Pericardium fibroblast (primary cell): ENCODE measurements around the gene RC3H2. TPM values are rescaled to one million over a fixed set of nuclear protein-coding genes. Genes with fewer than 3 reads are reported as not detected.

Experiments used
- total RNA-seq: library from RNA; depleted of rRNA; stranded (reverse); fragments of >200 nt; gene quantifications from 2 replicates; pipeline ENCODE4 v1.2.3, GENCODE V29; 2015

Gene RC3H2, protein sequence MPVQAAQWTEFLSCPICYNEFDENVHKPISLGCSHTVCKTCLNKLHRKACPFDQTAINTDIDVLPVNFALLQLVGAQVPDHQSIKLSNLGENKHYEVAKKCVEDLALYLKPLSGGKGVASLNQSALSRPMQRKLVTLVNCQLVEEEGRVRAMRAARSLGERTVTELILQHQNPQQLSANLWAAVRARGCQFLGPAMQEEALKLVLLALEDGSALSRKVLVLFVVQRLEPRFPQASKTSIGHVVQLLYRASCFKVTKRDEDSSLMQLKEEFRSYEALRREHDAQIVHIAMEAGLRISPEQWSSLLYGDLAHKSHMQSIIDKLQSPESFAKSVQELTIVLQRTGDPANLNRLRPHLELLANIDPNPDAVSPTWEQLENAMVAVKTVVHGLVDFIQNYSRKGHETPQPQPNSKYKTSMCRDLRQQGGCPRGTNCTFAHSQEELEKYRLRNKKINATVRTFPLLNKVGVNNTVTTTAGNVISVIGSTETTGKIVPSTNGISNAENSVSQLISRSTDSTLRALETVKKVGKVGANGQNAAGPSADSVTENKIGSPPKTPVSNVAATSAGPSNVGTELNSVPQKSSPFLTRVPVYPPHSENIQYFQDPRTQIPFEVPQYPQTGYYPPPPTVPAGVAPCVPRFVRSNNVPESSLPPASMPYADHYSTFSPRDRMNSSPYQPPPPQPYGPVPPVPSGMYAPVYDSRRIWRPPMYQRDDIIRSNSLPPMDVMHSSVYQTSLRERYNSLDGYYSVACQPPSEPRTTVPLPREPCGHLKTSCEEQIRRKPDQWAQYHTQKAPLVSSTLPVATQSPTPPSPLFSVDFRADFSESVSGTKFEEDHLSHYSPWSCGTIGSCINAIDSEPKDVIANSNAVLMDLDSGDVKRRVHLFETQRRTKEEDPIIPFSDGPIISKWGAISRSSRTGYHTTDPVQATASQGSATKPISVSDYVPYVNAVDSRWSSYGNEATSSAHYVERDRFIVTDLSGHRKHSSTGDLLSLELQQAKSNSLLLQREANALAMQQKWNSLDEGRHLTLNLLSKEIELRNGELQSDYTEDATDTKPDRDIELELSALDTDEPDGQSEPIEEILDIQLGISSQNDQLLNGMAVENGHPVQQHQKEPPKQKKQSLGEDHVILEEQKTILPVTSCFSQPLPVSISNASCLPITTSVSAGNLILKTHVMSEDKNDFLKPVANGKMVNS
- 18.9 and 21.8 TPM in 2 replicates for total RNA-seq

DNA sequence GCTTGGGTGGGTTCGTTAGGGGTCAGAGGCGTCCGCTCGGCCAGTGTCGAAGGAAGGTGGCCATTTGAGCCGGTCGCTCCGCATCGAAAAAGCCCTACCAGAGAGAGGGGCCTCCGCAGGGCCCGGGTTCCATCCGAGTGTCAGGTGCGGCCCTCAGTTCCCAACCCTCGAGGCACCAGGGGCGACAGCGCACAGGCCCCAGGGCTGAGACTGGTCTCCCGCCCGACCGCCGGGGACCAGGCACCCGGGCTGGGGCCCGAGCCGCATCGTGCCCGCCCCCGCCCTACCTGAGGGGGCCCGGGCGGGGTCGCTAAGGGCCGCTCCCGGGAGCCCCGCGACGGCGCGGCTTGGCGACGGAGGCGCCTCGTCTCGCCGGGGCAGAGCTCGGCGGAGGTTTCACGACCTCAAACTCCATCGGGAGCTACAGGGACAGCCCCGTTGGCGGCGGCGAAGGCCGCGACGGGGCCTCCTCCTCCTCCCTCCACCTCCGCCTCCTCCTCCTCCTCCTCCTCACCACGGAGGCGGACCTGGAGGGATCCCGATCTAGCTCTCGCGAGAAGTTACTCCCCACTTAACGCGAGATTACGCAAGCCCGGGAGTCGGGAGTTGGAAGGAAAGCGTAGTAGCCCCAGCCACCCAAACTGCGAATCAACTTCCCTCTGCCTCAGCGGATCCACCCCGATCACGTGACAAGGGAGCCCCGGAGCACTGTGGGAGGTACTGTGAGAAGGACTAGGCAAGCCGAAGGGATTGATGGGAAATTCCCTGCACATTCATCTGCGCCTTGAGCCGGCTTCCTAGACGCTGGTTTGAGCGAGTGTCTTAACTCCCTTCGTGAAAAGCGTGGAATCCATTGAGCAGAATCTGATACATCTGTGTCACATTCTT, at the start of gene RC3H2:
Gene RC3H2 (minus strand): TSS at position 537 of the 888 bp plus-strand sequence. CDS start 7,850 bp downstream, outside the sequence.

DNA sequence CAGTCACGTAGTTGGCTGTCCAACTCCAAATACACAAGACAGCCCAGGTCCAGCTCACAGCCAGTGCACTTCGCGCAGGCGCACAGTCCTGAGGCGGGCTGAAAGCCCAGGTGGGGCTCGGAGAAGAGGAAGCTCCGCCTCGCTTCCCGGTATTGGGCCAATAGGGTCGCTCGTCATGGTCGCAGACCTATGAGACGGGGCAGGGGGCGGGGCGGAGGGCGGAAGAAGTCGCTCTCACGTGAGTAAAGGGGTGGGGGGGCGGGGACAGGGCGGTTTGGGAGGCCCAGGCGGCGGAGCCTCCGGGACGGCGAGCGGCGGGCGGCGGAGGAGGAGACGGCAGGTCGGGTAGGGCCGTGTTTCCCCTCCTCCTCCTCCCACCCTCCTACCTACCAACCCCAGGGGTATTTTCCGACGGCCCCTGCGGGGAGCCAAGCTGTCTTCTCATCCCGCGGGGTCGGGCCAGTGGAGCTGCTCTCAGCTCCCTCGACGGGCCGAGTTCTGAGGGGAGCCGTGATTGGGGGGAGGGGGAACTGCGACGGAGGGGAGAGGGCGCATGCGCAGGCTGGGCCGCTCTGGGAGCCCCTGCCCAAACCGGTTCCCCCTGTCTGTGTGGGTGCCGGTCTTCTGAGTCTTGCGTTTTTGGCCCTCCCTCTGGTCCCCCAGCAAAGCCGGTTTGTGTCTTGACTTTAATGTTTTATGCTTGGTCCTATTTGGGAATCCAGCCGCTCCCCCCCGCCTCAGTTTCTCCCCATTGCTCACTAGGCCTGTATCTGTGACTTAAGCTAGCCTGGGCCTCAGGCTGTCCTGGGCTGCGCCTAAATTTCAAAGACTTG, 35.8 kb upstream of the RC3H2 start, which contains the start of gene RABGAP1:
Gene RABGAP1 (plus strand): TSS at position 272 of the 833 bp plus-strand sequence. CDS start 16,040 bp downstream, outside the sequence.

DNA sequence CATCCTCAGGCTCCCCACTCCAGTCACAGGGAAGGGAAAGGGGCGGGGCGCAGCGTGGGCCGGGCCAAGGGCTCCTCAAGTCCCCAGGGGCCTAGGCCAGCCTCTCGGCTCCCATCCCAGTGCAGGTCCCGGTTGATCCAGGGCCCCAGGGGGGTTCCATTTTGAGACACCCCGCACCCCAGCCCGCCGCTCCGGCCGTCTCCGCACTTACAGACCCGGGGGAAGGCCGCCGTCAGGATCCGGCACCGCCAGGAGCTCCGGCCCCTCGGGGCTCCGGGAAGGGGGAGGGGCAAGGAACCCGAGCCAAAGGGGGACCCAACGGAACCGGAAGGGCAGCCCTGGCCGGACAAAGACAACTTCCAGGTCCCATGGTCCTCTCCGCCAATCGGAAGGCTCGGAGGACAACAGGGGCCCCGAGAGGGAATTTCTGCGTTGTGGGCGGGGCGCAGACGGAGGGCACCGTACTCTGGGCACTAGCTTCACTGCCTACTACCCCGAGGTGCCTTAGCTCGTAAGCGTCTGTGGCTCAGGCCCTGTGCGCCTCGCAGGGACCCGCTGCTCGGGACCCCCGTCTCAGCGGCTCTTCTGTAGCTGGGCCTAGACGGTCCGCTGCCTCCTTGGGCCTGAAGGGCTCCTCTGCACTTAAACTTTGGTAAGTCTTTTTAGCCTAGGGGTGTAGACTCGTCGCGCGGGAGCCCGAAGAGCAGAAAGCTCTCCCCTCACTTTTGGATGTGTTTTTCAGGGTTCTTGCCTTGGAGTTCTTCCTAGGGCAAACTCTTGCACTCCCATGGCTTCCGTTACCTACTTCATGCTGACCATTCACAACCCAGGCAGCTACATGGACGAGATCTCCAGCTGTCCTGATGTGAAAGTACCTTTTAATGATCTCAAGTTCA, 26.3 kb upstream of the RC3H2 start, which contains the start of gene ZBTB26:
Gene ZBTB26 (minus strand): TSS at position 287 of the 896 bp plus-strand sequence. CDS start 11,578 bp downstream, outside the sequence.

DNA sequence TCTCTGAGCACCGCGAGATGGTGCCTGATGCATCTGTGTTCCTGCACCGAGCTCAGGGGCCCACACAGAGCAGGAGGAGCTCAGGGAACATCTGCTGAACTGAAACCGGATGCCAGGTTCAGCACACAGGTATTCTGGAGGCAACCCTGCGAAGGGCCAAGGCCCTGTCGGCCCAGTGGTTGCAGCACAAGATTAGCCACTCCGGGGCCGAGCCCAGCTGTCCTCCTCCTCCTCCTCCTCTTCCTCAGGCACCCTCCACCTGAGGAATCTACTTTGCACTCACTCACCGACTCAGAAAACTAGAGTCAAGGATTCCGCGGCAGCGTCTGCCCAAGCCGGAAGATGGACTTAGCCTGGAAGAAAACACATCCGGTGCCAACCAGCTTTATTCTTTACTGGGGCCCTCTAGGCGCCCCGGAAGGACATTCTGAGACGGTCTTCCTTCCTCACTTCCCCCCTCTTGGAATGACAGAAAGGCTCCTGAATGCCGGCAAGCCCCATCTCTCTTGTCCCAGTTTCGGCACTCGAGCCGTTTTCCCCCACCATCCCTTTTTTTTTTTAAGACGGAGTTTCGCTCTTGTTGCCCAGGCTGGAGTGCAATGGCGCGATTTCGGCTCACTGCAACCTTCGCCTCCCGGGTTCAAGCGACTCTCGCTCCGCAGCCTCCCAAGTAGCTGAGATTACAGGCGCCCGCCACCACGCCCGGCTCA, 8.0 kb upstream of the RC3H2 start, which contains the start of gene ZBTB6:
Gene ZBTB6 (minus strand): TSS at position 360 of the 710 bp plus-strand sequence. CDS start 1,251 bp downstream, outside the sequence.

DNA sequence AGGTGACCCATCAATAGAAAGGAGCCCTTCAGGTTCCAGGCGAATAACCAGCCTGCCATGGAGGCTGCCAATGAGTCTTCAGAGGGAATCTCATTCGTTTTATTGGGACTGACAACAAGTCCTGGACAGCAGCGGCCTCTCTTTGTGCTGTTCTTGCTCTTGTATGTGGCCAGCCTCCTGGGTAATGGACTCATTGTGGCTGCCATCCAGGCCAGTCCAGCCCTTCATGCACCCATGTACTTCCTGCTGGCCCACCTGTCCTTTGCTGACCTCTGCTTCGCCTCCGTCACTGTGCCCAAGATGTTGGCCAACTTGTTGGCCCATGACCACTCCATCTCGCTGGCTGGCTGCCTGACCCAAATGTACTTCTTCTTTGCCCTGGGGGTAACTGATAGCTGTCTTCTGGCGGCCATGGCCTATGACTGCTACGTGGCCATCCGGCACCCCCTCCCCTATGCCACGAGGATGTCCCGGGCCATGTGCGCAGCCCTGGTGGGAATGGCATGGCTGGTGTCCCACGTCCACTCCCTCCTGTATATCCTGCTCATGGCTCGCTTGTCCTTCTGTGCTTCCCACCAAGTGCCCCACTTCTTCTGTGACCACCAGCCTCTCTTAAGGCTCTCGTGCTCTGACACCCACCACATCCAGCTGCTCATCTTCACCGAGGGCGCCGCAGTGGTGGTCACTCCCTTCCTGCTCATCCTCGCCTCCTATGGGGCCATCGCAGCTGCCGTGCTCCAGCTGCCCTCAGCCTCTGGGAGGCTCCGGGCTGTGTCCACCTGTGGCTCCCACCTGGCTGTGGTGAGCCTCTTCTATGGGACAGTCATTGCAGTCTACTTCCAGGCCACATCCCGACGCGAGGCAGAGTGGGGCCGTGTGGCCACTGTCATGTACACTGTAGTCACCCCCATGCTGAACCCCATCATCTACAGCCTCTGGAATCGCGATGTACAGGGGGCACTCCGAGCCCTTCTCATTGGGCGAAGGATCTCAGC, 104.8 kb downstream of the RC3H2 start, which contains the start of gene OR1K1:
Gene OR1K1 (plus strand): TSS at position 58 of the 995 bp plus-strand sequence. CDS start 0 bp downstream, at position 58.

Other genes with a start within 250 kb of the RC3H2 start
- not detected in 2 replicates for gene OR1B1, start 247.7 kb downstream of the RC3H2 start, total RNA-seq
- not detected in 2 replicates for gene OR1L1, start 243.6 kb downstream of the RC3H2 start, total RNA-seq
- gene OR1L3, start 230.2 kb downstream of the RC3H2 start, total RNA-seq, result not detected in 2 replicates
- not detected in 2 replicates for gene OR1L4, start 181.4 kb downstream of the RC3H2 start, total RNA-seq
- gene OR1L6, start 163.1 kb downstream of the RC3H2 start, total RNA-seq, result not detected in 2 replicates
- gene OR5C1, start 116.4 kb downstream of the RC3H2 start, total RNA-seq, result not detected in 2 replicates
- gene OR1K1, start 105.2 kb downstream of the RC3H2 start, total RNA-seq, result not detected in 2 replicates
- 14.6 and 14.8 TPM in 2 replicates for gene PDCL, start 76.8 kb downstream of the RC3H2 start, total RNA-seq
- gene ZBTB6, start 8.0 kb upstream of the RC3H2 start, total RNA-seq, result 3.6 and 5.6 TPM in 2 replicates
- gene ZBTB26, start 26.2 kb upstream of the RC3H2 start, total RNA-seq, result 2.6 and 2.8 TPM in 2 replicates
- 12.9 and 21.4 TPM in 2 replicates for gene RABGAP1, start 35.7 kb upstream of the RC3H2 start, total RNA-seq
- gene GPR21, start 128.3 kb upstream of the RC3H2 start, total RNA-seq, result 0.70 and 1.5 TPM in 2 replicates